Activated CD8-positive, alpha-beta T cell treated with anti-CD3 and anti-CD28 coated beads for 36 hours (primary cell): ENCODE measurements around the gene RGS16. TPM values are rescaled to one million over a fixed set of nuclear protein-coding genes. Genes with fewer than 3 reads are reported as not detected.

Source experiments
- ATAC-seq: fragments of 200-7000 bp; cut with Tn5 transposase; one replicate; pipeline ENCODE4 v1.10.0; 2021; ENCODE audit warnings: mild to moderate bottlenecking, moderate library complexity
- CTCF ChIA-PET: fragments of 350-600 bp; sonication (Branson Sonifier 250); formaldehyde crosslinking; loops from one replicate; lab custom pipeline; 2021; ENCODE audit warnings: antibody characterized with exemption; lab: Charles Lee
- POLR2A ChIA-PET: fragments of 350-600 bp; sonication (Branson Sonifier 250); formaldehyde crosslinking; loops from one replicate; lab custom pipeline; 2021; ENCODE audit warnings: antibody characterized with exemption; lab: Charles Lee
- DNase-seq: peaks from one replicate; pipeline ENCODE4 v3.0.0-alpha.2; 2020
- H3K27ac Mint-ChIP-seq: one replicate; pipeline ENCODE4 v1.8.0; 2021; ENCODE audit warnings: mild to moderate bottlenecking, mixed read lengths
- H3K27me3 Mint-ChIP-seq: one replicate; pipeline ENCODE4 v1.8.0; 2021; ENCODE audit warnings: mixed read lengths
- H3K36me3 Mint-ChIP-seq: one replicate; pipeline ENCODE4 v1.8.0; 2021; ENCODE audit warnings: low read depth, mixed read lengths
- H3K4me1 Mint-ChIP-seq: one replicate; pipeline ENCODE4 v1.8.0; 2021; ENCODE audit warnings: low read depth, mixed read lengths
- H3K4me3 Mint-ChIP-seq: one replicate; pipeline ENCODE4 v1.8.0; 2021; ENCODE audit warnings: mild to moderate bottlenecking, moderate library complexity, mixed read lengths
- H3K9me3 Mint-ChIP-seq: one replicate; pipeline ENCODE4 v1.8.0; 2021; ENCODE audit warnings: mixed read lengths
- intact Hi-C: fragments of 100-400 bp; cut with micrococcal nuclease; formaldehyde crosslinking; loops from one replicate; pipeline ENCODE4 v1.10.0; 2022
- total RNA-seq, 2 experiments: library from RNA; stranded (reverse); gene quantifications; one replicate each; pipeline ENCODE4 v1.2.3, GENCODE V29; 2021
- TF ChIP-seq, protein P1 (sequence below): fragments of 200-600 bp; IDR thresholded peaks from one replicate; pipeline ENCODE4 v1.8.0; 2022; ENCODE audit warnings: antibody characterized with exemption, mild to moderate bottlenecking

RGS16 gene
- total RNA-seq, 2 experiments from 2014 or later: 33.8 to 35.6 TPM

- peaks cover 61% of the 10 kb centered on the region for H3K27me3 Mint-ChIP-seq
- no peaks in the 10 kb centered on the region for H3K9me3 Mint-ChIP-seq
- H3K27ac Mint-ChIP-seq: no peak overlapping the region
These were observed 6.5 kb upstream of the RGS16 start for GRCh38 chr1:182610606-182611194.

GRCh38 chr1:182608845-182609610 lies 4.8 kb upstream of the RGS16 start:
- no peaks in the 10 kb centered on the region for H3K9me3 Mint-ChIP-seq
- peaks cover 66% of the 10 kb centered on the region for H3K27me3 Mint-ChIP-seq
- H3K36me3 Mint-ChIP-seq: no peaks in the 10 kb centered on the region
- no peak overlapping the region for H3K4me3 Mint-ChIP-seq
- intact Hi-C loops: no loop called here
- DNase-seq (no peak), ATAC-seq (no peak)
- TF ChIP-seq, protein P1, sequence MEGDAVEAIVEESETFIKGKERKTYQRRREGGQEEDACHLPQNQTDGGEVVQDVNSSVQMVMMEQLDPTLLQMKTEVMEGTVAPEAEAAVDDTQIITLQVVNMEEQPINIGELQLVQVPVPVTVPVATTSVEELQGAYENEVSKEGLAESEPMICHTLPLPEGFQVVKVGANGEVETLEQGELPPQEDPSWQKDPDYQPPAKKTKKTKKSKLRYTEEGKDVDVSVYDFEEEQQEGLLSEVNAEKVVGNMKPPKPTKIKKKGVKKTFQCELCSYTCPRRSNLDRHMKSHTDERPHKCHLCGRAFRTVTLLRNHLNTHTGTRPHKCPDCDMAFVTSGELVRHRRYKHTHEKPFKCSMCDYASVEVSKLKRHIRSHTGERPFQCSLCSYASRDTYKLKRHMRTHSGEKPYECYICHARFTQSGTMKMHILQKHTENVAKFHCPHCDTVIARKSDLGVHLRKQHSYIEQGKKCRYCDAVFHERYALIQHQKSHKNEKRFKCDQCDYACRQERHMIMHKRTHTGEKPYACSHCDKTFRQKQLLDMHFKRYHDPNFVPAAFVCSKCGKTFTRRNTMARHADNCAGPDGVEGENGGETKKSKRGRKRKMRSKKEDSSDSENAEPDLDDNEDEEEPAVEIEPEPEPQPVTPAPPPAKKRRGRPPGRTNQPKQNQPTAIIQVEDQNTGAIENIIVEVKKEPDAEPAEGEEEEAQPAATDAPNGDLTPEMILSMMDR: no peak
- H3K27ac Mint-ChIP-seq: no peak overlapping the region
- ChIA-PET POLR2A (no interaction called here), CTCF (interaction anchor here (0.8 to 27.6 kb wide), 4 partner anchors 11 to 180 kb away, joined by 3 to 1003 read pairs (median 5); partner anchors contain the start of genes NPL and RGS8)
- H3K4me1 Mint-ChIP-seq: peaks cover 50% of the 10 kb centered on the region

More at GRCh38 chr1:182610606-182611194, 6.5 kb upstream of the RGS16 start:
- Mint-ChIP-seq H3K4me1 (peaks cover 50% of the 10 kb centered on the region), H3K36me3 (no peaks in the 10 kb centered on the region), H3K4me3 (no peak overlapping the region)
- ChIA-PET CTCF (interaction anchor here (1.0 to 7.5 kb wide), 2 partner anchors 10 to 15 kb away, joined by 4 to 53 read pairs; no protein-coding TSS in a partner anchor), POLR2A (no interaction called here)
- DNase-seq (no peak), ATAC-seq (no peak)
- TF ChIP-seq, protein P1: no peak
- intact Hi-C loops: no loop called here

GRCh38 chr1:182608236-182608635 lies 4.0 kb upstream of the RGS16 start:
- ATAC-seq (no peak), DNase-seq (no peak)
- H3K4me1 Mint-ChIP-seq: peaks cover 43% of the 10 kb centered on the region
- TF ChIP-seq, protein P1: no peak
- H3K27ac Mint-ChIP-seq: no peak overlapping the region
- intact Hi-C loops: no loop called here
- POLR2A ChIA-PET: no interaction called here
- peaks cover 58% of the 10 kb centered on the region for H3K27me3 Mint-ChIP-seq
- H3K9me3 Mint-ChIP-seq: no peaks in the 10 kb centered on the region
- CTCF ChIA-PET: interaction anchor here (0.8 to 27.6 kb wide), 7 partner anchors 7 to 181 kb away, joined by 3 to 1003 read pairs (median 3); partner anchors contain the start of genes NPL and RGS8
- H3K36me3 Mint-ChIP-seq: no peaks in the 10 kb centered on the region
- H3K4me3 Mint-ChIP-seq: no peak overlapping the region

GRCh38 chr1:182607566-182607965 lies 3.4 kb upstream of the RGS16 start:
- ChIA-PET POLR2A (interaction anchor here (0.6 to 3.4 kb wide), 3 partner anchors 8 to 232 kb away, joined by 3 to 25 read pairs (median 11); no protein-coding TSS in a partner anchor), CTCF (interaction anchor here (1.3 to 27.6 kb wide), 6 partner anchors 8 to 181 kb away, joined by 3 to 1003 read pairs (median 7); partner anchors contain the start of gene NPL)
- H3K27me3 Mint-ChIP-seq: peaks cover 51% of the 10 kb centered on the region
- H3K36me3 Mint-ChIP-seq: no peaks in the 10 kb centered on the region
- peaks cover 46% of the 10 kb centered on the region for H3K4me1 Mint-ChIP-seq
- no peak for ATAC-seq
- H3K27ac Mint-ChIP-seq: no peak overlapping the region
- intact Hi-C loops: no loop called here
- TF ChIP-seq, protein P1: no peak
- no peaks in the 10 kb centered on the region for H3K9me3 Mint-ChIP-seq
- H3K4me3 Mint-ChIP-seq: no peak overlapping the region
- no peak for DNase-seq
